ENCODE results near the gene ACOXL. TPM values are rescaled to one million over a fixed set of nuclear protein-coding genes. Genes with fewer than 3 reads are reported as not detected.

ACOXL gene
- total RNA-seq, 2 donors from 2014 or later: 0.52 TPM; not detected in 1

GRCh38 chr2:111055735-111056134, 323.4 kb downstream of the ACOXL start:
- Histone ChIP-seq H3K36me3 (replicated peaks in 1 of 2; ENCODE audit: insufficient read depth in 1 of 2, low read depth in 2 of 2) (no peaks in the 10 kb centered on the region), H3K9me3 (no peaks in the 10 kb centered on the region), H3K4me3 (no peak overlapping the region), H3K27ac (no peak overlapping the region), H3K4me1 (peaks cover 1% of the 10 kb centered on the region), H3K27me3 (no peaks in the 10 kb centered on the region)
- DNase-seq (no peak), ATAC-seq (no peak)
- TF ChIP-seq POLR2A (IDR thresholded peaks at IDR 0.05): no peak
- TF ChIP-seq CTCF (IDR thresholded peaks at IDR 0.05): no peak
- WGBS, 2 donors: 61 to 68% methylated on average over 2 of the region's 2 CpGs
- intact Hi-C loops (cut with DNase I): no loop called here

GRCh38 chr2:111057045-111057444, 324.7 kb downstream of the ACOXL start:
- intact Hi-C loops (cut with DNase I): no loop called here
- no peak for DNase-seq
- no peaks in the 10 kb centered on the region for H3K36me3 ChIP-seq (replicated peaks in 1 of 2; ENCODE audit: insufficient read depth in 1 of 2, low read depth in 2 of 2)
- H3K4me3 ChIP-seq: no peak overlapping the region
- ATAC-seq: no peak
- no peaks in the 10 kb centered on the region for H3K4me1 ChIP-seq
- WGBS, 2 donors: 85 to 91% methylated on average over 5 of the region's 5 CpGs
- no peak for TF ChIP-seq CTCF (IDR thresholded peaks at IDR 0.05)
- no peak for TF ChIP-seq POLR2A (IDR thresholded peaks at IDR 0.05)
- no peak overlapping the region for H3K27ac ChIP-seq
- H3K9me3 ChIP-seq: no peaks in the 10 kb centered on the region
- H3K27me3 ChIP-seq: no peaks in the 10 kb centered on the region

- no peak for ATAC-seq
- no peaks in the 10 kb centered on the region for H3K9me3 ChIP-seq
- intact Hi-C loops (cut with DNase I): no loop called here
- H3K36me3 ChIP-seq (replicated peaks in 1 of 2; ENCODE audit: insufficient read depth in 1 of 2, low read depth in 2 of 2): no peaks in the 10 kb centered on the region
- TF ChIP-seq POLR2A (IDR thresholded peaks at IDR 0.05) (no peak), CTCF (IDR thresholded peaks at IDR 0.05) (no peak)
- no peak for DNase-seq
- no peaks in the 10 kb centered on the region for H3K27me3 ChIP-seq
- H3K4me1 ChIP-seq: no peaks in the 10 kb centered on the region
- H3K4me3 ChIP-seq: no peak overlapping the region
- 77 to 80% methylated on average over 9 of the region's 9 CpGs for WGBS, 2 donors
- H3K27ac ChIP-seq: no peak overlapping the region
Measured at GRCh38 chr2:111057721-111058120, 325.3 kb downstream of the ACOXL start.

GRCh38 chr2:111058264-111058663, 325.9 kb downstream of the ACOXL start:
- DNase-seq: no peak
- Histone ChIP-seq H3K27ac (no peak overlapping the region), H3K4me1 (no peaks in the 10 kb centered on the region), H3K27me3 (no peaks in the 10 kb centered on the region), H3K9me3 (no peaks in the 10 kb centered on the region), H3K36me3 (replicated peaks in 1 of 2; ENCODE audit: insufficient read depth in 1 of 2, low read depth in 2 of 2) (no peaks in the 10 kb centered on the region), H3K4me3 (no peak overlapping the region)
- intact Hi-C loops (cut with DNase I): no loop called here
- no peak for ATAC-seq
- WGBS, 2 donors: 64 to 66% methylated on average over 5 of the region's 5 CpGs
- TF ChIP-seq POLR2A (IDR thresholded peaks at IDR 0.05) (no peak), CTCF (IDR thresholded peaks at IDR 0.05) (no peak)

GRCh38 chr2:111061191-111061590, 328.8 kb downstream of the ACOXL start:
- Histone ChIP-seq H3K36me3 (replicated peaks in 1 of 2; ENCODE audit: insufficient read depth in 1 of 2, low read depth in 2 of 2) (no peaks in the 10 kb centered on the region), H3K9me3 (no peaks in the 10 kb centered on the region), H3K4me1 (no peaks in the 10 kb centered on the region), H3K27me3 (no peaks in the 10 kb centered on the region), H3K27ac (no peak overlapping the region), H3K4me3 (no peak overlapping the region)
- intact Hi-C loops (cut with DNase I): no loop called here
- ATAC-seq (no peak), DNase-seq (no peak)
- 69 to 81% methylated on average over 1 of the region's 1 CpG for WGBS, 2 donors
- TF ChIP-seq CTCF (IDR thresholded peaks at IDR 0.05): no peak
- no peak for TF ChIP-seq POLR2A (IDR thresholded peaks at IDR 0.05)

All from body of pancreas (tissue), 4 donors.